SK-N-SH treated with all-trans-retinoic acid at 6 μM for 48 hours (cell line): ENCODE results near the gene TTC13.

Experiments
- ATAC-seq: fragments of 200-7000 bp; cut with Tn5 transposase; 3 replicates; pipeline ENCODE4 v1.9.1; 2020; ENCODE audit warnings: mild to moderate bottlenecking, moderate library complexity
- ARNTL ChIP-seq: fragments of 450-650 bp; formaldehyde crosslinking; IDR thresholded peaks from 2 replicates; pipeline ENCODE4 v1.5.0; 2020; ENCODE audit warnings: low read depth, mild to moderate bottlenecking, moderate library complexity, borderline replicate concordance
- BACH2 ChIP-seq: fragments of 250-450 bp; sonication (Bioruptor Pico); IDR thresholded peaks from 2 replicates; pipeline ENCODE4 v1.9.0; 2021; ENCODE audit warnings: mild to moderate bottlenecking, borderline replicate concordance
- CSDC2 ChIP-seq: fragments of 250-450 bp; sonication (Bioruptor Pico); IDR thresholded peaks from 2 replicates; pipeline ENCODE4 v1.5.0; 2020; ENCODE audit warnings: mild to moderate bottlenecking, moderate library complexity
- CSRNP3 ChIP-seq: fragments of 250-450 bp; sonication (Bioruptor Pico); IDR thresholded peaks from 2 replicates; pipeline ENCODE4 v1.5.1; 2021; ENCODE audit warnings: mild to moderate bottlenecking, moderate library complexity
- ESRRG ChIP-seq: fragments of 250-450 bp; sonication (Bioruptor Pico); IDR thresholded peaks from 2 replicates; pipeline ENCODE4 v1.6.1; 2021; ENCODE audit warnings: mild to moderate bottlenecking
- GLIS3 ChIP-seq: fragments of 250-450 bp; sonication (Bioruptor Pico); IDR thresholded peaks from 2 replicates; pipeline ENCODE4 v1.5.0; 2020; ENCODE audit warnings: mild to moderate bottlenecking, moderate library complexity
- ISL1 ChIP-seq: fragments of 250-450 bp; sonication (Bioruptor Pico); IDR thresholded peaks from 2 replicates; pipeline ENCODE4 v2.1.2; 2022; ENCODE audit warnings: mild to moderate bottlenecking, moderate library complexity
- OSR1 ChIP-seq: fragments of 250-450 bp; sonication (Bioruptor Pico); IDR thresholded peaks from 2 replicates; pipeline ENCODE4 v1.8.0; 2022; ENCODE audit warnings: moderate library complexity, mild to moderate bottlenecking, inconsistent platforms
- PPARA ChIP-seq: fragments of 250-450 bp; sonication (Bioruptor Pico); IDR thresholded peaks from 2 replicates; pipeline ENCODE4 v1.5.0; 2020; ENCODE audit warnings: mild to moderate bottlenecking, borderline replicate concordance
- RARB ChIP-seq: fragments of 250-450 bp; sonication (Bioruptor Pico); IDR thresholded peaks from 2 replicates; pipeline ENCODE4 v1.8.0; 2021; ENCODE audit warnings: mild to moderate bottlenecking, moderate library complexity
- TCF4 ChIP-seq: fragments of 250-450 bp; sonication (Bioruptor Pico); IDR thresholded peaks from 2 replicates; pipeline ENCODE4 v1.8.0; 2021; ENCODE audit warnings: mild to moderate bottlenecking, moderate library complexity, borderline replicate concordance
- TOX ChIP-seq: fragments of 250-450 bp; sonication (Bioruptor Pico); IDR thresholded peaks from 2 replicates; pipeline ENCODE4 v1.8.0; 2021; ENCODE audit warnings: mild to moderate bottlenecking, moderate library complexity, borderline replicate concordance
- TSHZ2 ChIP-seq: fragments of 250-450 bp; sonication (Bioruptor Pico); IDR thresholded peaks from 2 replicates; pipeline ENCODE4 v1.5.0; 2020; ENCODE audit warnings: mild to moderate bottlenecking, moderate library complexity
- ZC3H10 ChIP-seq: fragments of 250-450 bp; sonication (Bioruptor Pico); IDR thresholded peaks from 2 replicates; pipeline ENCODE4 v1.5.1; 2021; ENCODE audit warnings: mild to moderate bottlenecking, moderate library complexity
- ZFP30 ChIP-seq: fragments of 450-650 bp; formaldehyde crosslinking; IDR thresholded peaks from 2 replicates; pipeline ENCODE4 v1.5.0; 2022; ENCODE audit warnings: mild to moderate bottlenecking, moderate library complexity
- ZNF565 ChIP-seq: fragments of 450-650 bp; formaldehyde crosslinking; conservative IDR thresholded peaks from 2 replicates; pipeline ENCODE4 v1.5.0; 2020; ENCODE audit warnings: low read depth, mild to moderate bottlenecking, moderate library complexity
- ZNF70 ChIP-seq: fragments of 450-650 bp; formaldehyde crosslinking; IDR thresholded peaks from 2 replicates; pipeline ENCODE4 v1.5.0; 2020; ENCODE audit warnings: mild to moderate bottlenecking, moderate library complexity
- ZNF8 ChIP-seq: fragments of 450-650 bp; formaldehyde crosslinking; IDR thresholded peaks from 2 replicates; pipeline ENCODE4 v1.5.0; 2020; ENCODE audit warnings: mild to moderate bottlenecking, moderate library complexity
- TF ChIP-seq, protein P1 (sequence below): fragments of 250-450 bp; sonication (Bioruptor Pico); IDR thresholded peaks from 2 replicates; pipeline ENCODE4 v1.8.0; 2021; ENCODE audit warnings: low read depth, mild to moderate bottlenecking, moderate library complexity, borderline replicate concordance

Gene TTC13

DNA sequence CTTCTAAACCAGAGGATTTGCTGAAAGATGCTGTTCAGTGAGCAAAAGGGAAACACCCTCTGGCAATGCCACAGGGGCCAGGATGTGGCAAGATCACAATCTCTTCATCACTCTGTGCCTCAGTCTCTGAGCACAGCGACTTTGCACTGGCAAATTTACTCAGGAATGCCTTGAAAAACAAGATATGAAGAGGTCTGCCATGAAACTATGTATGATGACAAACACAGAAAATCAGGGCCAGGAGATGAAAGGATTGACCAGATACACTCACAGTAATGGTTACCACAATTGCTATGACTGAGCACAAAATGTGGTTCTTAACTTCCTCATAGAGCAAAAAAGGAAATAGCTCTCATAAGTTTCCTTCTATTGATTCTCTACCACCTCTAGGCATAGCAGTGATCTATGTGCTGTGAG is 5.8 kb downstream of the TTC13 start:
- ATAC-seq: peak; percentile 23; the same call in 2 of the 3 replicates
- no peak for TF ChIP-seq ESRRG (CRISPR knock-in tag)
- TF ChIP-seq ZFP30: no peak
- TF ChIP-seq ARNTL (CRISPR knock-in tag): no peak
- TF ChIP-seq BACH2 (CRISPR knock-in tag): no peak
- no peak for TF ChIP-seq ZNF70 (CRISPR knock-in tag)

DNA sequence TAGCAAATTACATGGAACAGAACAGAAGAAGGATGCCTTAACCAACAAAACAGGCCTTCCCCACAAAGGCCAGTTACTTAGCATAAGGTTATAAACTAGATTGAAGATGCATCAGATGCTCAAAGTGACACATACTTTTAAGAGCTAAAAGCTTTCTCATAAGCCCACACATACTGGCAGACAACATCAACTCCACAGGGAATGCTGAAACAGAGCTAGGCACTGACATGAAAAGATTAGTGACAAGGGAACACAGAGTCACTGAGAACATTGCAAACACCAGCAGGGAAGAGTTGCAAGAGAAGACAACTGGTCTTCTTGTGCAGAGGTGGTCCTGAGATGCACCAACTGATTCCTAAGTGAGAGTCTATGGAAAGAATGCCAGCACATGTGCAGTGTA is 6.9 kb downstream of the TTC13 start:
- TF ChIP-seq ZC3H10 (CRISPR knock-in tag) (no peak), OSR1 (CRISPR knock-in tag) (no peak), BACH2 (CRISPR knock-in tag) (no peak), ZNF8 (CRISPR knock-in tag) (no peak), TCF4 (no peak), ZNF70 (CRISPR knock-in tag) (no peak), CSRNP3 (CRISPR knock-in tag) (no peak), TSHZ2 (CRISPR knock-in tag) (no peak)
- ATAC-seq: no peak

DNA sequence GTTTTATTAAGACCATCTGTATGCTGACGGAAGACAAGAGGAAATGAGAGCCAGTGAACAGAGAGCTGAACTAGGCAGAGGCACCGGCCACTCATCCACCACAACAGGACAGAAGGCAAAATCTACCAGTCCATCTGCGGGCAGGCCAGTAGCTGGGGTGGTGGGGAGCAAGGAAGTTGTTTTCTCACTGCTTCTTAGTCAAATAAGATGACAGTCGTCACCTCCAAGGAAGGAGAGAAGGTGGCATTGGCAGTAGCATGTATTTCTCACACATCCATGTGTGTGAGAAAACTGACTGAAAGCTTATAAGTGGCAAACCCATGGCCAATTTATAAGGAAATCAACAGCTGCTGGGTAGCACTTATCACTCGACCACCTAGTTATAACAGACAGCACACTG is 8.2 kb downstream of the TTC13 start:
- ATAC-seq: no peak
- TF ChIP-seq OSR1 (CRISPR knock-in tag): no peak
- no peak for TF ChIP-seq CSRNP3 (CRISPR knock-in tag)
- no peak for TF ChIP-seq TSHZ2 (CRISPR knock-in tag)
- no peak for TF ChIP-seq TOX (CRISPR knock-in tag)
- TF ChIP-seq ESRRG (CRISPR knock-in tag): no peak
- TF ChIP-seq ZNF8 (CRISPR knock-in tag): no peak
- TF ChIP-seq, protein P1, sequence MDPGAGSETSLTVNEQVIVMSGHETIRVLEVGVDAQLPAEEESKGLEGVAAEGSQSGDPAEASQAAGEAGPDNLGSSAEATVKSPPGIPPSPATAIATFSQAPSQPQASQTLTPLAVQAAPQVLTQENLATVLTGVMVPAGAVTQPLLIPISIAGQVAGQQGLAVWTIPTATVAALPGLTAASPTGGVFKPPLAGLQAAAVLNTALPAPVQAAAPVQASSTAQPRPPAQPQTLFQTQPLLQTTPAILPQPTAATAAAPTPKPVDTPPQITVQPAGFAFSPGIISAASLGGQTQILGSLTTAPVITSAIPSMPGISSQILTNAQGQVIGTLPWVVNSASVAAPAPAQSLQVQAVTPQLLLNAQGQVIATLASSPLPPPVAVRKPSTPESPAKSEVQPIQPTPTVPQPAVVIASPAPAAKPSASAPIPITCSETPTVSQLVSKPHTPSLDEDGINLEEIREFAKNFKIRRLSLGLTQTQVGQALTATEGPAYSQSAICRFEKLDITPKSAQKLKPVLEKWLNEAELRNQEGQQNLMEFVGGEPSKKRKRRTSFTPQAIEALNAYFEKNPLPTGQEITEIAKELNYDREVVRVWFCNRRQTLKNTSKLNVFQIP (CRISPR knock-in tag): no peak
- no peak for TF ChIP-seq ZNF70 (CRISPR knock-in tag)
- no peak for TF ChIP-seq ISL1 (CRISPR knock-in tag)
- TF ChIP-seq ZFP30: no peak
- TF ChIP-seq ARNTL (CRISPR knock-in tag): no peak
- TF ChIP-seq RARB: no peak
- TF ChIP-seq GLIS3 (CRISPR knock-in tag): no peak
- TF ChIP-seq TCF4: no peak
- TF ChIP-seq CSDC2 (CRISPR knock-in tag): no peak
- no peak for TF ChIP-seq ZNF565 (CRISPR knock-in tag)
- no peak for TF ChIP-seq PPARA (CRISPR knock-in tag)
- no peak for TF ChIP-seq BACH2 (CRISPR knock-in tag)
